ENCODE measurements around the gene PASK.

The PASK gene

GRCh38 chr2:241142593-241142992 is 6.7 kb downstream of the PASK start:
- no peak for DNase-seq

- no peak for DNase-seq
Observed at GRCh38 chr2:241142063-241142462, 7.2 kb downstream of the PASK start.

GRCh38 chr2:241141214-241141770 is 8.0 kb downstream of the PASK start:
- no peak for DNase-seq

GRCh38 chr2:241140445-241140840 is 8.8 kb downstream of the PASK start:
- no peak for DNase-seq

GRCh38 chr2:241139531-241140444 is 9.5 kb downstream of the PASK start:
- no peak for DNase-seq

- no peak for DNase-seq
Observed at GRCh38 chr2:241138471-241138870, 10.8 kb downstream of the PASK start.

GRCh38 chr2:241137276-241138190 is 11.7 kb downstream of the PASK start:
- DNase-seq = no peak

- DNase-seq = no peak
Observed at GRCh38 chr2:241136661-241137260, 12.5 kb downstream of the PASK start.

- DNase-seq = no peak
Observed at GRCh38 chr2:241136191-241136590, 13.1 kb downstream of the PASK start.

- no peak for DNase-seq
Observed at GRCh38 chr2:241135737-241136136, 13.5 kb downstream of the PASK start.

GRCh38 chr2:241134711-241135110 is 14.6 kb downstream of the PASK start:
- no peak for DNase-seq

- DNase-seq = no peak
Observed at GRCh38 chr2:241133436-241133820, 15.8 kb downstream of the PASK start.

- DNase-seq = no peak
Observed at GRCh38 chr2:241132538-241133435, 16.5 kb downstream of the PASK start.

GRCh38 chr2:241131531-241131930 is 17.7 kb downstream of the PASK start:
- no peak for DNase-seq

- DNase-seq = no peak
Observed at GRCh38 chr2:241130316-241130715, 19.0 kb downstream of the PASK start.

- DNase-seq = no peak
Observed at GRCh38 chr2:241129086-241129871, 20.0 kb downstream of the PASK start.

- DNase-seq = no peak
Observed at GRCh38 chr2:241128266-241128665, 21.0 kb downstream of the PASK start.

- DNase-seq = no peak
Observed at GRCh38 chr2:241126771-241127202, 22.5 kb downstream of the PASK start.

GRCh38 chr2:241126201-241126611 is 23.1 kb downstream of the PASK start:
- no peak for DNase-seq

- DNase-seq = no peak
Observed at GRCh38 chr2:241125626-241126025, 23.6 kb downstream of the PASK start.
